GM12801 (cell line): ENCODE results near the gene KRTAP15-1.

Experiments
- TF ChIP-seq, protein P1 (sequence below): IDR thresholded peaks from one replicate; pipeline ENCODE4 v1.5.1; 2011; ENCODE audit warnings: control low read depth; ENCODE audit not compliant: insufficient read length; ENCODE audit errors: extremely low read depth

KRTAP15-1 gene

DNA sequence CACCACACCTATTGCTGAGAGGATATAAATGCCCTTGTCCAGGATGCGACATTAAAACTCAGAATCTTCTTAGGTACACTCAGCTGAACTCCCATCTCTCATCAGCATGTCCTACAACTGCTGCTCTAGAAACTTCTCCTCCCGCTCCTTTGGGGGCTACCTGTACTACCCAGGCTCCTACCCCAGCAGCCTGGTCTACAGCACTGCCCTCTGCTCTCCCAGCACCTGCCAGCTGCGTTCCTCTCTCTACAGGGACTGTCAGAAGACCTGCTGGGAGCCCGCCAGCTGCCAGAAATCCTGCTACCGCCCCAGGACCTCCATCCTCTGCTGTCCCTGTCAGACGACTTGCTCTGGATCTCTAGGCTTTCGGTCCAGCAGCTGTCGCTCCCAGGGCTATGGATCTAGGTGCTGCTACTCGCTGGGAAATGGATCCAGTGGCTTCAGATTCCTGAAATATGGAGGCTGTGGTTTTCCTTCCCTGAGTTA lies 9.9 kb upstream of the KRTAP15-1 start, which contains the start of gene KRTAP13-4:
Gene KRTAP13-4, plus strand, starts transcription at position 51 of the 486 bp plus-strand sequence. Its CDS starts 56 bp downstream, at position 107.
- TF ChIP-seq, protein P1, sequence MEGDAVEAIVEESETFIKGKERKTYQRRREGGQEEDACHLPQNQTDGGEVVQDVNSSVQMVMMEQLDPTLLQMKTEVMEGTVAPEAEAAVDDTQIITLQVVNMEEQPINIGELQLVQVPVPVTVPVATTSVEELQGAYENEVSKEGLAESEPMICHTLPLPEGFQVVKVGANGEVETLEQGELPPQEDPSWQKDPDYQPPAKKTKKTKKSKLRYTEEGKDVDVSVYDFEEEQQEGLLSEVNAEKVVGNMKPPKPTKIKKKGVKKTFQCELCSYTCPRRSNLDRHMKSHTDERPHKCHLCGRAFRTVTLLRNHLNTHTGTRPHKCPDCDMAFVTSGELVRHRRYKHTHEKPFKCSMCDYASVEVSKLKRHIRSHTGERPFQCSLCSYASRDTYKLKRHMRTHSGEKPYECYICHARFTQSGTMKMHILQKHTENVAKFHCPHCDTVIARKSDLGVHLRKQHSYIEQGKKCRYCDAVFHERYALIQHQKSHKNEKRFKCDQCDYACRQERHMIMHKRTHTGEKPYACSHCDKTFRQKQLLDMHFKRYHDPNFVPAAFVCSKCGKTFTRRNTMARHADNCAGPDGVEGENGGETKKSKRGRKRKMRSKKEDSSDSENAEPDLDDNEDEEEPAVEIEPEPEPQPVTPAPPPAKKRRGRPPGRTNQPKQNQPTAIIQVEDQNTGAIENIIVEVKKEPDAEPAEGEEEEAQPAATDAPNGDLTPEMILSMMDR: no peak

DNA sequence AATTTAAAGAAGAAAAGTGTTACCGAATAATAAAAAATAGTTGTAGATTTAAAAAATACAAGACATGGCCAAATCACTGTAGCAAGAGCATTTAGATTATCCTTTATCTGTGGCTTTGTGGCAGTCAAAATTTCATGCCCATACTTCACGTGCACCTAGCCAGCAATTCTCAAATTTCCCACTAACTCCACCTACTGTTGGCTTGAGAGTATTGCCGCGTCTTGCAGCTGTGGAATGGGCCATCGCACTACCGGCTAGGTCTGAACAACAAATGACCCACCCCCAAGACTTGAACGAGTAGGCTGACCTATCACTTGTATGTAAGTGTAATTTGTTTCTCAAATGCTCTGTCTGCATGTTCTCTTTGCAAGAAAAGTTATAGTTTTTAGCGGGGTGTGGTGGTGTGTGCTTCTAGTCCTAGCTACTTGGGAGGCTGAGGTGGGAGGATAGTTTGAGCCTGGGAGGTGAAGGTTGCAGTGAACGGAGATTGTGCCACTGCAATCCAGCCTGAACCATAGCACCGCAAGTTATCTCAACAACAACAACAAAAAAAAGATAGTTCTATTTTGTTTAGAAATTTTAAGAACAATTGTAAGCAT lies 5.9 kb upstream of the KRTAP15-1 start:
- TF ChIP-seq, protein P1: no peak

DNA sequence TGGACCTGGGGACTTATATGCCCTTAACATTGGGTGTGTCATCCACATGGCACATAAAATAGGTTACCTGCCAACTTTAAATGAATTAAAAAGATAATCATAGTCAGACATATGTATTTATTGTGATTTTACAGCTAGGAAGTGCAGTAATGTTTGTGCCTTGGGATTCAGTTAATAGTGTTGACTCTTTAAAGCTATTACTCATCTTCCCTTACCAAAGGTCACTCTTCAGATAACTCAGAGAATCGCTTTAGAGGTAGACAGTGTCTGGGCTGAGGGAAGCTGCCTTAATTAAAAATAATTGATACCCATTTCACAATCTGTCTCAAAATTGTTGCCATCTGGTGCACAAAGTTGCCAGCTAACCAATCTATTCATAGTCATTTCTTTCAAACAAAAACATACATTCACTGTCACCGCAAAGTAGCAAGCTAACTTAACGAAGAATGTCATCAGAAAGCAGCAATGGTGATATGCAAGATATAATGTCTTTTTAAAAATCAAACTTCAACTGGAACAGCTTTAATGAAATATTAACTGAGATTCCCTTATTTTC lies 3.0 kb upstream of the KRTAP15-1 start:
- TF ChIP-seq, protein P1: no peak

DNA sequence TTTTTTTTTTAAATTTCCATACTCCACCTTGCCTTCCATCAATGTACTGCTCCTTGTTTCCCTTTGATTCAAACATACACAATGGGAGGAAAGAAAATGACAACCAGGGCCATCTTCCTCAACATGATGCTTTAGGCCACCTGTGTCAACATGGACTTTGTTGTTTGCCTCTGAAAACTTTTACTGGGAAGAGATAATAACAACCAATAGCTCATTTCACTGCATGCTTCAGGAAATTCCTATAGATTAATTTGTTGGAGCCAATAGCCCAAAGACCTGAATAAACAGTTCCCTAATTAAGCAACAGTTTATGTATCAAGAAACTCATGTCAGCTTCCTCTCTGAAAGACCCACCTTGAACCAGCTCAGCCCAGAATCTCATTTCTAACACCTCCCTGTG lies 3.2 kb downstream of the KRTAP15-1 start:
- TF ChIP-seq, protein P1: no peak

DNA sequence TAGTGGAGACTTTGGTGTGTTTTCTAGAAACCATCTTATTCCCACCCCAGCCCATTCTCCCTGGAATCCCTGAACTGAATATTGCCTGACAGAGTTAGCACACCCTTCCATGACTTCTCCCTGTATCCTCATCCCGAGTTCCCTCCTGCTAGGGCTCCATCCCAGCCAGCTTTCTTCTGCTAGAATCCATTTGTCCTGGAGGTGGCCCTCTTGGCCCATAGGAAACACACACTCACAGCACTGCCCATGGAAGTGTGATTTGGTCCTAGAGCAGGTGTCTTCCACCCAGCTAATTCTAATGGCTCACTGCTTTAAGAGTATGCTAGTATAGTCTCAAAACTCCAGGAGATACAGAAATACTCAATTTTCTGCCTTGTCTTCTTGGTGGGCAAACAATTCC lies 4.1 kb downstream of the KRTAP15-1 start:
- TF ChIP-seq, protein P1: no peak

DNA sequence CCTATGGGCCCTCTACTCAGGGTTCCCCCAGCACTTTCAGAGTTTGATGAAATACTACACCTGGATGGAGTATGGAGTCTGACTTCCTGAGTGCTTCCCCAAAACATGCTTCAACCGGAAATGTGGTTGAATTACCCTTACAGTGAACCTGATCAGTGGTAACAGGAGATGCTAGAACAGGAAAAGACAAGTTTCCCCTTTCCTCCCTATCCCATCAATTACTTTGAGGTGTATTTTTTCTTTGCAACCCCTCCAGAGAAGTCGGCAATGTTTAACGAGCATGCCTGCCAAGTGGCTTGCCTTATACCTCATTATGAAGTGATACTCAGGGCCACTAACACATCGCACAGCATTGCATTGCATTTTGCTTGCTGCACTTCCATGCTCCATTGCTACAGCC lies 7.0 kb downstream of the KRTAP15-1 start:
- TF ChIP-seq, protein P1: no peak

DNA sequence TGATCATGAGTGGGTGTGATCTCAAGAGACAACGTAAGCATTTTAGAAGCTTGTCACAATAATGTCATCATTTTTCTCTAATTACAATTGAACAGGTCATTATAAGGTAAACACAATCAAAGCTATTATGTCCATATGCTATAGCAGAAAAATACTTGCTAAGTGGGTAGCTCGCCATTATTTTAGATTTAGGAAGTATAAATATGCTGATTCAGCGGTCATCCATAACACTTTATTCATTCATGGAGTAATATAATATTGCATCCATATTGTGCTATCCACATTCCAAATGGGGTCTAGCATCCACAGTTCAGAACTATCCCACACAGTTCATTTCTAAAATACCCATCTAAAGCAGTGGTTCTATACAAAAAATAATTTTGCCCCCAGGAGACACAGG lies 8.4 kb downstream of the KRTAP15-1 start:
- TF ChIP-seq, protein P1: no peak
